BJ (cell line): ENCODE measurements around the gene DET1. TPM values are rescaled to one million over a fixed set of nuclear protein-coding genes. Genes with fewer than 3 reads are reported as not detected.

Experiments used
- CTCF ChIA-PET: fragments of 350-600 bp; formaldehyde crosslinking; extraction: SDS; loops from one replicate; lab custom pipeline; 2021; ENCODE audit warnings: antibody characterized with exemption, inconsistent platforms; lab: Yijun Ruan, JAX
- POLR2A ChIA-PET: fragments of 300-600 bp; sonication (Branson Sonifier 250); formaldehyde crosslinking; extraction: SDS; loops from one replicate; lab custom pipeline; 2021; ENCODE audit warnings: antibody characterized with exemption; lab: Charles Lee
- DNase-seq: peaks from one replicate; pipeline ENCODE4 v3.0.0-alpha.2; 2011; ENCODE audit warnings: low read depth
- H3K27me3 ChIP-seq: 2 replicates; pipeline ENCODE4 v1.6.0; 2011; ENCODE audit warnings: low read length; ENCODE audit not compliant: control insufficient read depth, insufficient read depth
- H3K36me3 ChIP-seq: 2 replicates; pipeline ENCODE4 v1.5.1; 2011; ENCODE audit warnings: low read length; ENCODE audit not compliant: control insufficient read depth, insufficient read depth
- H3K4me3 ChIP-seq: 2 replicates; pipeline ENCODE4 v1.5.1; 2011; ENCODE audit warnings: low read depth, mild to moderate bottlenecking, control low read depth, low read length
- CTCF ChIP-seq: IDR thresholded peaks from 2 replicates; pipeline ENCODE4 v1.5.1; 2011; ENCODE audit warnings: low read depth, mild to moderate bottlenecking, control low read depth, inconsistent platforms, low read length, moderate library complexity; ENCODE audit not compliant: insufficient read depth
- polyA plus RNA-seq: library from polyadenylated mRNA; depleted of rRNA; stranded (reverse); fragments of >200 nt; gene quantifications from 2 replicates; pipeline ENCODE4 v1.2.3, GENCODE V29; 2011

DET1 gene
- polyA plus RNA-seq, 1 experiment, result 11.0 TPM

GRCh38 chr15:88538972-88539371 is 7.5 kb downstream of the DET1 start:
- no peak for DNase-seq
- no peaks in the 10 kb centered on the region for H3K36me3 ChIP-seq
- H3K27me3 ChIP-seq, result no peaks in the 10 kb centered on the region
- POLR2A ChIA-PET, result no interaction called here
- H3K4me3 ChIP-seq, result no peak overlapping the region
- TF ChIP-seq CTCF, result no peak
- CTCF ChIA-PET, result interaction anchor here (0.6 kb wide), 1 partner anchor 1853 kb away, joined by 4 read pairs; no protein-coding TSS in a partner anchor

- H3K4me3 ChIP-seq, result no peak overlapping the region
- TF ChIP-seq CTCF, result no peak
- ChIA-PET POLR2A (no interaction called here), CTCF (no interaction called here)
- no peaks in the 10 kb centered on the region for H3K27me3 ChIP-seq
- DNase-seq, result no peak
- H3K36me3 ChIP-seq, result no peaks in the 10 kb centered on the region
Observed at GRCh38 chr15:88537591-88538317, 8.7 kb downstream of the DET1 start.

- no peak for DNase-seq
- POLR2A ChIA-PET, result no interaction called here
- TF ChIP-seq CTCF, result no peak
- no peak overlapping the region for H3K4me3 ChIP-seq
- H3K36me3 ChIP-seq, result peaks cover 5% of the 10 kb centered on the region
- CTCF ChIA-PET, result no interaction called here
- H3K27me3 ChIP-seq, result no peaks in the 10 kb centered on the region
Observed at GRCh38 chr15:88535607-88536313, 10.7 kb downstream of the DET1 start.

GRCh38 chr15:88535100-88535499 is 11.4 kb downstream of the DET1 start:
- H3K36me3 ChIP-seq, result peaks cover 9% of the 10 kb centered on the region
- TF ChIP-seq CTCF, result no peak
- ChIA-PET CTCF (no interaction called here), POLR2A (no interaction called here)
- no peaks in the 10 kb centered on the region for H3K27me3 ChIP-seq
- DNase-seq, result no peak
- no peak overlapping the region for H3K4me3 ChIP-seq

- POLR2A ChIA-PET, result no interaction called here
- CTCF ChIA-PET, result no interaction called here
- no peak for DNase-seq
- TF ChIP-seq CTCF, result no peak
- H3K27me3 ChIP-seq, result no peaks in the 10 kb centered on the region
- H3K36me3 ChIP-seq, result peaks cover 9% of the 10 kb centered on the region
- no peak overlapping the region for H3K4me3 ChIP-seq
Observed at GRCh38 chr15:88533376-88533775, 13.1 kb downstream of the DET1 start.
